ENCODE results near the gene RNU4-1. TPM values are rescaled to one million over a fixed set of nuclear protein-coding genes. Genes with fewer than 3 reads are reported as not detected.

RNU4-1 gene
- total and polyA plus RNA-seq, 9 of the 15 experiments (the other 6 are each of a cell fraction or from before 2014, with no cell fraction given) = under 0.01 to 19,719 (median 3,563) TPM; not detected in 4

- no peak for TF ChIP-seq NR2C2 (CRISPR knock-in tag; IDR thresholded peaks at IDR 0.05)
- TF ChIP-seq NR2C2 (tag; IDR thresholded peaks at IDR 0.05) = peak; percentile 74; the same call in 1 of the 2 replicates
- TF ChIP-seq HDAC2 (IDR thresholded peaks at IDR 0.05) = 0 out of 2 replicates have a peak, but pooled peaks have one; percentile 23
- TF ChIP-seq CXXC5 (CRISPR knock-in tag; IDR thresholded peaks at IDR 0.05) = peak; percentile 68
- TF ChIP-seq RCOR1 (IDR thresholded peaks at IDR 0.05; ENCODE audit: borderline replicate concordance in 1 of 2, low read depth in 2 of 2, low read length in 2 of 2) = peak in 1 of 2 experiments; percentile 45; a peak in 2 of 4 replicates
- peak; percentile 40 for TF ChIP-seq PCBP1 (IDR thresholded peaks at IDR 0.05; ENCODE audit: low read depth, low read length, poor library complexity, severe bottlenecking)
- peak; percentile 55; the same call in 1 of the 2 replicates for TF ChIP-seq ZBTB7A (IDR thresholded peaks at IDR 0.05; ENCODE audit: borderline replicate concordance, control insufficient read depth, low read depth, low read length)
- no peak for TF ChIP-seq NR2C1 (IDR thresholded peaks at IDR 0.05)
- peak; percentile 22; the same call in 1 of the 2 replicates for TF ChIP-seq NR2C1 (tag; IDR thresholded peaks at IDR 0.05)
- TF ChIP-seq REST (IDR thresholded peaks at IDR 0.05; ENCODE audit: borderline replicate concordance) = peak; percentile 87
- TF ChIP-seq REST (CRISPR knock-in tag; IDR thresholded peaks at IDR 0.05; ENCODE audit: low read depth) = no peak
- TF ChIP-seq CBX5 (IDR thresholded peaks at IDR 0.05; ENCODE audit: borderline replicate concordance, low read depth) = peak; percentile 16; the same call in 1 of the 2 replicates
- no peak for TF ChIP-seq BRCA1 (IDR thresholded peaks at IDR 0.05)
- no peak for TF ChIP-seq BRCA1 (CRISPR knock-in tag; IDR thresholded peaks at IDR 0.05)
- TF ChIP-seq TAF1 (IDR thresholded peaks at IDR 0.05; ENCODE audit: control insufficient read depth, extremely low read depth, insufficient read depth, low read length, severe bottlenecking) = peak; percentile 50
- TF ChIP-seq KLF16 (IDR thresholded peaks at IDR 0.05) = no peak
- peak; percentile 94 for TF ChIP-seq SP1 (CRISPR knock-in tag; IDR thresholded peaks at IDR 0.05)
- TF ChIP-seq RB1 (IDR thresholded peaks at IDR 0.05; ENCODE audit: low read depth) = peak; percentile 46; the same call in 1 of the 2 replicates
Observed at GRCh38 chr12:120265473-120266179, 27.4 kb downstream of the RNU4-1 start, which contains the start of gene PXN (continued).
